Uterus (tissue), 4 donors: Measurements from ENCODE around the gene ALDH3A2. TPM values are rescaled to one million over a fixed set of nuclear protein-coding genes. Genes with fewer than 3 reads are reported as not detected.

Experiments used
- DNase-seq, 2 donors: peaks; one replicate each; pipeline ENCODE4 v3.0.0-alpha.2; 2019 to 2020
- H3K27ac ChIP-seq, 2 donors: fragments of 200-600 bp; sonication (generic); 1 replicate in 1 of 2; 2 replicates in 1 of 2; pipeline ENCODE4 v1.5.1; 2016 to 2018
- H3K27me3 ChIP-seq, 2 donors: fragments of 200-600 bp; sonication (generic); one replicate each; pipeline ENCODE4 v1.5.1; 2018 to 2019; ENCODE audit warnings: control low read depth in 1 of 2
- H3K36me3 ChIP-seq, 2 donors: fragments of 200-600 bp; sonication (generic); one replicate each; pipeline ENCODE4 v1.5.1; 2019; ENCODE audit warnings: control low read depth in 1 of 2
- H3K4me1 ChIP-seq, 2 donors: fragments of 200-600 bp; sonication (generic); one replicate each; pipeline ENCODE4 v1.5.1; 2018 to 2019; ENCODE audit warnings: control low read depth in 1 of 2
- H3K4me3 ChIP-seq, 2 donors: fragments of 200-600 bp; sonication (generic); 1 replicate in 1 of 2; 2 replicates in 1 of 2; pipeline ENCODE4 v1.5.1; 2018 to 2019; ENCODE audit warnings: mild to moderate bottlenecking in 1 of 2
- H3K9me3 ChIP-seq, 2 donors: fragments of 200-600 bp; sonication (generic); one replicate each; pipeline ENCODE4 v1.5.1; 2019; ENCODE audit warnings: control low read depth in 1 of 2
- CTCF ChIP-seq, 4 experiments: fragments of 200-600 bp in 2 of 4; fragments of 450-650 bp in 2 of 4; sonication (generic) in 2 of 4; IDR thresholded peaks; one replicate each; pipeline ENCODE4 v1.5.1; 2016 to 2019; ENCODE audit warnings: antibody characterized with exemption in 4 of 4, mild to moderate bottlenecking in 2 of 4, moderate library complexity in 1 of 4
- POLR2A ChIP-seq, 2 donors: fragments of 450-650 bp; IDR thresholded peaks; one replicate each; pipeline ENCODE4 v1.6.1; 2016; ENCODE audit warnings: antibody characterized with exemption in 2 of 2, mild to moderate bottlenecking in 1 of 2, moderate library complexity in 1 of 2
- intact Hi-C: fragments of 100-400 bp; cut with DNase I; formaldehyde crosslinking; loops from one replicate; pipeline ENCODE4 v1.15.1; 2023; ENCODE audit warnings: low total_unique reads
- total RNA-seq, 4 donors: library from RNA; depleted of rRNA in 3 of 4; stranded (reverse); fragments of >200 nt in 3 of 4; gene quantifications; one replicate each; pipeline versions ENCODE4 v1.1.0 to v1.2.4, GENCODE V29; 2014 to 2023
- donor health status: DM: yes; HTN: yes; CAD: no.

The ALDH3A2 gene
- total RNA-seq, 4 donors from 2014 or later, result 19.0 to 166 (median 82.5) TPM

- intact Hi-C loops, result no loop called here
- Histone ChIP-seq H3K27ac (no peak overlapping the region), H3K27me3 (no peaks in the 10 kb centered on the region), H3K36me3 (no peaks in the 10 kb centered on the region), H3K4me3 (no peak overlapping the region), H3K4me1 (no peaks in the 10 kb centered on the region), H3K9me3 (no peaks in the 10 kb centered on the region)
- DNase-seq, result no peak
- TF ChIP-seq CTCF (IDR thresholded peaks at IDR 0.05) (no peak), POLR2A (IDR thresholded peaks at IDR 0.05) (no peak)
Measured at GRCh38 chr17:19630035-19630434, 18.5 kb upstream of the ALDH3A2 start.

GRCh38 chr17:19630661-19631060 lies 17.9 kb upstream of the ALDH3A2 start:
- TF ChIP-seq CTCF (IDR thresholded peaks at IDR 0.05) (no peak), POLR2A (IDR thresholded peaks at IDR 0.05) (no peak)
- no peak for DNase-seq
- H3K36me3 ChIP-seq, result no peaks in the 10 kb centered on the region
- no peaks in the 10 kb centered on the region for H3K4me1 ChIP-seq
- intact Hi-C loops, result no loop called here
- no peak overlapping the region for H3K4me3 ChIP-seq
- H3K27me3 ChIP-seq, result no peaks in the 10 kb centered on the region
- H3K27ac ChIP-seq, result no peak overlapping the region
- no peaks in the 10 kb centered on the region for H3K9me3 ChIP-seq

- TF ChIP-seq POLR2A (IDR thresholded peaks at IDR 0.05), result no peak
- no peak for TF ChIP-seq CTCF (IDR thresholded peaks at IDR 0.05)
- H3K27me3 ChIP-seq, result no peaks in the 10 kb centered on the region
- no peak for DNase-seq
- intact Hi-C loops, result no loop called here
- H3K9me3 ChIP-seq, result no peaks in the 10 kb centered on the region
- H3K27ac ChIP-seq, result no peak overlapping the region
- H3K4me1 ChIP-seq, result no peaks in the 10 kb centered on the region
- H3K36me3 ChIP-seq, result no peaks in the 10 kb centered on the region
- H3K4me3 ChIP-seq, result no peak overlapping the region
Measured at GRCh38 chr17:19631905-19632304, 16.6 kb upstream of the ALDH3A2 start.

GRCh38 chr17:19641687-19642372 lies 6.7 kb upstream of the ALDH3A2 start:
- Histone ChIP-seq H3K9me3 (no peaks in the 10 kb centered on the region), H3K27ac (no peak overlapping the region), H3K4me3 (no peak overlapping the region), H3K27me3 (no peaks in the 10 kb centered on the region), H3K4me1 (peaks cover 0 to 11% of the 10 kb centered on the region in 2 donors), H3K36me3 (no peaks in the 10 kb centered on the region)
- DNase-seq, result no peak
- TF ChIP-seq CTCF (IDR thresholded peaks at IDR 0.05) (no peak), POLR2A (IDR thresholded peaks at IDR 0.05) (no peak)
- intact Hi-C loops, result no loop called here

- no peak overlapping the region for H3K4me3 ChIP-seq
- H3K9me3 ChIP-seq, result no peaks in the 10 kb centered on the region
- peaks cover 2 to 16% of the 10 kb centered on the region in 2 donors for H3K4me1 ChIP-seq
- intact Hi-C loops, result no loop called here
- DNase-seq, result no peak
- H3K36me3 ChIP-seq, result no peaks in the 10 kb centered on the region
- no peaks in the 10 kb centered on the region for H3K27me3 ChIP-seq
- H3K27ac ChIP-seq, result no peak overlapping the region
- TF ChIP-seq CTCF (IDR thresholded peaks at IDR 0.05) (no peak), POLR2A (IDR thresholded peaks at IDR 0.05) (no peak)
Measured at GRCh38 chr17:19642373-19642893, 6.1 kb upstream of the ALDH3A2 start.
